Measurements from ENCODE around the gene UGT2B10. TPM values are rescaled to one million over a fixed set of nuclear protein-coding genes. Genes with fewer than 3 reads are reported as not detected.

The UGT2B10 gene
- polyA plus RNA-seq, 1 of the 3 experiments (the other 2 are of a cell fraction), result not detected

GRCh38 chr4:68850293-68850692 lies 34.5 kb downstream of the UGT2B10 start:
- POLR2A ChIA-PET, result no interaction called here
- H3K4me3 ChIP-seq (ENCODE audit: low read depth in 2 of 2, low read length in 1 of 2), result no peak overlapping the region
- no peaks in the 10 kb centered on the region for H3K9me2 ChIP-seq
- no peak overlapping the region for H3K4me2 ChIP-seq
- no peaks in the 10 kb centered on the region for H3K36me3 ChIP-seq (replicated peaks in 1 of 2; ENCODE audit: control insufficient read depth in 1 of 2, insufficient read depth in 2 of 2, low read length in 1 of 2)
- WGBS (ENCODE audit: low lambda C conversion rate), result 5% methylated on average over 3 of the region's 3 CpGs
- H3F3A ChIP-seq (replicated peaks; ENCODE audit: insufficient read depth), result no peaks in the 10 kb centered on the region
- H3K9me3 ChIP-seq, result no peaks in the 10 kb centered on the region
- DNase-seq, result no peak
- H3K79me2 ChIP-seq (ENCODE audit: insufficient read depth), result no peaks in the 10 kb centered on the region
- no peak for TF ChIP-seq POLR2AphosphoS5 (IDR thresholded peaks at IDR 0.05; ENCODE audit: low read depth, low read length)
- TF ChIP-seq, protein P1, sequence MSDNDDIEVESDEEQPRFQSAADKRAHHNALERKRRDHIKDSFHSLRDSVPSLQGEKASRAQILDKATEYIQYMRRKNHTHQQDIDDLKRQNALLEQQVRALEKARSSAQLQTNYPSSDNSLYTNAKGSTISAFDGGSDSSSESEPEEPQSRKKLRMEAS (IDR thresholded peaks at IDR 0.05; ENCODE audit: low read depth), result no peak
- TF ChIP-seq FOSL2 (IDR thresholded peaks at IDR 0.05; ENCODE audit: borderline replicate concordance, low read depth), result no peak
- no peak for TF ChIP-seq SMC3 (IDR thresholded peaks at IDR 0.05; ENCODE audit: low read depth, low read length)
- TF ChIP-seq ELF1 (IDR thresholded peaks at IDR 0.05), result no peak
- TF ChIP-seq TCF12 (IDR thresholded peaks at IDR 0.05), result no peak
- no peak for TF ChIP-seq FOXJ3 (CRISPR knock-in tag; IDR thresholded peaks at IDR 0.05)
- no peak for TF ChIP-seq GATA2 (CRISPR knock-in tag; IDR thresholded peaks at IDR 0.05)
- TF ChIP-seq, protein P2, sequence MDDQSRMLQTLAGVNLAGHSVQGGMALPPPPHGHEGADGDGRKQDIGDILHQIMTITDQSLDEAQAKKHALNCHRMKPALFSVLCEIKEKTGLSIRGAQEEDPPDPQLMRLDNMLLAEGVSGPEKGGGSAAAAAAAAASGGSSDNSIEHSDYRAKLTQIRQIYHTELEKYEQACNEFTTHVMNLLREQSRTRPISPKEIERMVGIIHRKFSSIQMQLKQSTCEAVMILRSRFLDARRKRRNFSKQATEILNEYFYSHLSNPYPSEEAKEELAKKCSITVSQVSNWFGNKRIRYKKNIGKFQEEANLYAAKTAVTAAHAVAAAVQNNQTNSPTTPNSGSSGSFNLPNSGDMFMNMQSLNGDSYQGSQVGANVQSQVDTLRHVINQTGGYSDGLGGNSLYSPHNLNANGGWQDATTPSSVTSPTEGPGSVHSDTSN (IDR thresholded peaks at IDR 0.05), result no peak
- TF ChIP-seq YY1 (IDR thresholded peaks at IDR 0.05; ENCODE audit: low read depth), result no peak
- TF ChIP-seq NFIC (IDR thresholded peaks at IDR 0.05; ENCODE audit: borderline replicate concordance), result no peak
- TF ChIP-seq, protein P3, sequence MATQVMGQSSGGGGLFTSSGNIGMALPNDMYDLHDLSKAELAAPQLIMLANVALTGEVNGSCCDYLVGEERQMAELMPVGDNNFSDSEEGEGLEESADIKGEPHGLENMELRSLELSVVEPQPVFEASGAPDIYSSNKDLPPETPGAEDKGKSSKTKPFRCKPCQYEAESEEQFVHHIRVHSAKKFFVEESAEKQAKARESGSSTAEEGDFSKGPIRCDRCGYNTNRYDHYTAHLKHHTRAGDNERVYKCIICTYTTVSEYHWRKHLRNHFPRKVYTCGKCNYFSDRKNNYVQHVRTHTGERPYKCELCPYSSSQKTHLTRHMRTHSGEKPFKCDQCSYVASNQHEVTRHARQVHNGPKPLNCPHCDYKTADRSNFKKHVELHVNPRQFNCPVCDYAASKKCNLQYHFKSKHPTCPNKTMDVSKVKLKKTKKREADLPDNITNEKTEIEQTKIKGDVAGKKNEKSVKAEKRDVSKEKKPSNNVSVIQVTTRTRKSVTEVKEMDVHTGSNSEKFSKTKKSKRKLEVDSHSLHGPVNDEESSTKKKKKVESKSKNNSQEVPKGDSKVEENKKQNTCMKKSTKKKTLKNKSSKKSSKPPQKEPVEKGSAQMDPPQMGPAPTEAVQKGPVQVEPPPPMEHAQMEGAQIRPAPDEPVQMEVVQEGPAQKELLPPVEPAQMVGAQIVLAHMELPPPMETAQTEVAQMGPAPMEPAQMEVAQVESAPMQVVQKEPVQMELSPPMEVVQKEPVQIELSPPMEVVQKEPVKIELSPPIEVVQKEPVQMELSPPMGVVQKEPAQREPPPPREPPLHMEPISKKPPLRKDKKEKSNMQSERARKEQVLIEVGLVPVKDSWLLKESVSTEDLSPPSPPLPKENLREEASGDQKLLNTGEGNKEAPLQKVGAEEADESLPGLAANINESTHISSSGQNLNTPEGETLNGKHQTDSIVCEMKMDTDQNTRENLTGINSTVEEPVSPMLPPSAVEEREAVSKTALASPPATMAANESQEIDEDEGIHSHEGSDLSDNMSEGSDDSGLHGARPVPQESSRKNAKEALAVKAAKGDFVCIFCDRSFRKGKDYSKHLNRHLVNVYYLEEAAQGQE (IDR thresholded peaks at IDR 0.05; ENCODE audit: low read depth, low read length), result no peak
- TF ChIP-seq RXRA (IDR thresholded peaks at IDR 0.05; ENCODE audit: borderline replicate concordance, low read depth), result no peak
- TF ChIP-seq RCOR1 (IDR thresholded peaks at IDR 0.05; ENCODE audit: low read length), result no peak
- no peaks in the 10 kb centered on the region for H3K27me3 ChIP-seq (ENCODE audit: insufficient read depth)
- no peaks in the 10 kb centered on the region for H3K4me1 ChIP-seq (ENCODE audit: control insufficient read depth in 1 of 2, insufficient read depth in 2 of 2, low read depth in 1 of 2, low read length in 1 of 2)
- no peak overlapping the region for H3K9ac ChIP-seq
- no peak overlapping the region for H2AFZ ChIP-seq (ENCODE audit: low read depth)
- no peak overlapping the region for H3K27ac ChIP-seq (ENCODE audit: low read depth in 2 of 2, low read length in 1 of 2)
- CTCF ChIA-PET, result no interaction called here
- no peaks in the 10 kb centered on the region for H4K20me1 ChIP-seq (ENCODE audit: insufficient read depth)

- CTCF ChIA-PET, result no interaction called here
- H3K9ac ChIP-seq, result no peak overlapping the region
Observed at GRCh38 chr4:68855771-68856170, 40.0 kb downstream of the UGT2B10 start.

More at GRCh38 chr4:68855771-68856170, 40.0 kb downstream of the UGT2B10 start:
- no peak for TF ChIP-seq EZH2phosphoT487 (IDR thresholded peaks at IDR 0.05; ENCODE audit: borderline replicate concordance, low read depth)
- TF ChIP-seq ELF1 (IDR thresholded peaks at IDR 0.05), result no peak
- no peak for TF ChIP-seq IRF3 (IDR thresholded peaks at IDR 0.05; ENCODE audit: low read depth, low read length)
- no peak for TF ChIP-seq MEF2A (IDR thresholded peaks at IDR 0.05; ENCODE audit: borderline replicate concordance, low read depth)
- no peak for TF ChIP-seq CHD2 (IDR thresholded peaks at IDR 0.05; ENCODE audit: low read length, partially characterized antibody)
- TF ChIP-seq TCF12 (IDR thresholded peaks at IDR 0.05), result no peak
- no peak for TF ChIP-seq SMC3 (IDR thresholded peaks at IDR 0.05; ENCODE audit: low read depth, low read length)
- TF ChIP-seq USF2 (IDR thresholded peaks at IDR 0.05; ENCODE audit: borderline replicate concordance, low read depth, low read length), result no peak
- H3F3A ChIP-seq (replicated peaks; ENCODE audit: insufficient read depth), result no peaks in the 10 kb centered on the region
- H3K36me3 ChIP-seq (replicated peaks in 1 of 2; ENCODE audit: control insufficient read depth in 1 of 2, insufficient read depth in 2 of 2, low read length in 1 of 2), result no peaks in the 10 kb centered on the region
- no peak overlapping the region for H3K27ac ChIP-seq (ENCODE audit: low read depth in 2 of 2, low read length in 1 of 2)
- 8% methylated on average over 2 of the region's 2 CpGs for WGBS (ENCODE audit: low lambda C conversion rate)
- H3K9me3 ChIP-seq, result no peaks in the 10 kb centered on the region
- no peak overlapping the region for H3K4me3 ChIP-seq (ENCODE audit: low read depth in 2 of 2, low read length in 1 of 2)
- H3K27me3 ChIP-seq (ENCODE audit: insufficient read depth), result no peaks in the 10 kb centered on the region
- no peaks in the 10 kb centered on the region for H4K20me1 ChIP-seq (ENCODE audit: insufficient read depth)
- no peaks in the 10 kb centered on the region for H3K4me1 ChIP-seq (ENCODE audit: control insufficient read depth in 1 of 2, insufficient read depth in 2 of 2, low read depth in 1 of 2, low read length in 1 of 2)
- no peak overlapping the region for H2AFZ ChIP-seq (ENCODE audit: low read depth)
- no peak for DNase-seq
- H3K4me2 ChIP-seq, result no peak overlapping the region
- no peaks in the 10 kb centered on the region for H3K79me2 ChIP-seq (ENCODE audit: insufficient read depth)
- H3K9me2 ChIP-seq, result no peaks in the 10 kb centered on the region
- POLR2A ChIA-PET, result no interaction called here

Measured in SK-N-SH (cell line).